GM12875 (cell line): ENCODE measurements around the gene PIAS4.

Experiments
- H3K4me3 ChIP-seq: one replicate; pipeline ENCODE4 v1.5.1; 2011; ENCODE audit warnings: low read depth, low read length, control low read depth
- TF ChIP-seq, protein P1 (sequence below): IDR thresholded peaks from 2 replicates; pipeline ENCODE4 v1.5.1; 2011; ENCODE audit warnings: low read depth, mild to moderate bottlenecking, control low read depth, inconsistent platforms, low read length, moderate library complexity, borderline replicate concordance; ENCODE audit not compliant: insufficient read depth

Gene PIAS4

DNA sequence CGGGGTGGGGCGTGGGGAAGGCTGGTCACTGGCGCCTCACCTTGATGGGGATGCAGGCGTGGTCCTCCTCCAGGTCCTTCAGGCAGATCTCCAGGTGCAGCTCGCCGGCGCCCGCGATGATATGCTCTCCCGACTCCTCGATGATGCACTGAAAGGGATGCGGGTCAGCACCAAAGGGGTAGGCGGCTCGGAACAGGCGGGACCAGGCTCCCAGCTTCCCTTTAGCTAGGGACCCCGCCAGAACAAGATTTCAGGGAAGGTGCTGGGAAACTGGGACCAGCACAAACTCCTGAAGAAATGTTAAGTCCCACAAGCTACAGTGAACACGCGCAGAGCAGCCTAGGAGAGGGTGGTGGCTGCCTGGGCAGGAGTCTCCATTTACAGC lies 28.3 kb upstream of the PIAS4 start:
- TF ChIP-seq, protein P1, sequence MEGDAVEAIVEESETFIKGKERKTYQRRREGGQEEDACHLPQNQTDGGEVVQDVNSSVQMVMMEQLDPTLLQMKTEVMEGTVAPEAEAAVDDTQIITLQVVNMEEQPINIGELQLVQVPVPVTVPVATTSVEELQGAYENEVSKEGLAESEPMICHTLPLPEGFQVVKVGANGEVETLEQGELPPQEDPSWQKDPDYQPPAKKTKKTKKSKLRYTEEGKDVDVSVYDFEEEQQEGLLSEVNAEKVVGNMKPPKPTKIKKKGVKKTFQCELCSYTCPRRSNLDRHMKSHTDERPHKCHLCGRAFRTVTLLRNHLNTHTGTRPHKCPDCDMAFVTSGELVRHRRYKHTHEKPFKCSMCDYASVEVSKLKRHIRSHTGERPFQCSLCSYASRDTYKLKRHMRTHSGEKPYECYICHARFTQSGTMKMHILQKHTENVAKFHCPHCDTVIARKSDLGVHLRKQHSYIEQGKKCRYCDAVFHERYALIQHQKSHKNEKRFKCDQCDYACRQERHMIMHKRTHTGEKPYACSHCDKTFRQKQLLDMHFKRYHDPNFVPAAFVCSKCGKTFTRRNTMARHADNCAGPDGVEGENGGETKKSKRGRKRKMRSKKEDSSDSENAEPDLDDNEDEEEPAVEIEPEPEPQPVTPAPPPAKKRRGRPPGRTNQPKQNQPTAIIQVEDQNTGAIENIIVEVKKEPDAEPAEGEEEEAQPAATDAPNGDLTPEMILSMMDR: no peak
- no peak overlapping the region for H3K4me3 ChIP-seq

DNA sequence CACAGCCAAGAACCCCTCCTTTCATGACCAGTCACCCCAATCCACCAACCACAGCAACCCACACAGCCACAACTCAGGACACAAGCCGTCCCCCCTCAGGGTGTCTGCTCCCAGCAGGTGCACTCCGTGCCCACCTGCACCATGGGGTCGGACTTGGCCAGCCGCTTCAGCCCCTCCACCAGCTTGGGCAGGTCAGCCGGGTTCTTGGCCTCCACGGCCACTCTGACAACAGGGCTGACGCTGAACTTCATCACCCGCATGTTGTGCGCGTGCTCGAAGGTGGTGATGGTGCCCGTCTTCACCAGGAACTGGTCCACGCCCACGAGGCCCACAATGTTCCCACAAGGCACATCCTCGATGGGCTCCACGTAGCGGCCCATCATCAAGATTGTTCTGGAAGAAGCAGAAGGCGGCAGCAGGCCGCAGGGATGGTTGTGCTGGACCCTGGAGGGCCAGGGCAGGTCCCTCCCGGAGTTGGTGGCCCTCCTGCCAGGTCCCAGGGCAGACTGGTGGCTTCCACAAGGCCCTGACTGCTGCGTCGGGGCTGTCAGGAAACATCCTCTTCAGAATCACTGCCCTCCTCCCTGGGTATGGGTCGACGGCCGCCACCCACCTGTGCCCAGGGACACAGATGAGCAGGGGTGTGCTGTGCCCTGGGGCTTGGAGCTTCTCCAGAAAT lies 27.7 kb upstream of the PIAS4 start:
- TF ChIP-seq, protein P1: no peak

DNA sequence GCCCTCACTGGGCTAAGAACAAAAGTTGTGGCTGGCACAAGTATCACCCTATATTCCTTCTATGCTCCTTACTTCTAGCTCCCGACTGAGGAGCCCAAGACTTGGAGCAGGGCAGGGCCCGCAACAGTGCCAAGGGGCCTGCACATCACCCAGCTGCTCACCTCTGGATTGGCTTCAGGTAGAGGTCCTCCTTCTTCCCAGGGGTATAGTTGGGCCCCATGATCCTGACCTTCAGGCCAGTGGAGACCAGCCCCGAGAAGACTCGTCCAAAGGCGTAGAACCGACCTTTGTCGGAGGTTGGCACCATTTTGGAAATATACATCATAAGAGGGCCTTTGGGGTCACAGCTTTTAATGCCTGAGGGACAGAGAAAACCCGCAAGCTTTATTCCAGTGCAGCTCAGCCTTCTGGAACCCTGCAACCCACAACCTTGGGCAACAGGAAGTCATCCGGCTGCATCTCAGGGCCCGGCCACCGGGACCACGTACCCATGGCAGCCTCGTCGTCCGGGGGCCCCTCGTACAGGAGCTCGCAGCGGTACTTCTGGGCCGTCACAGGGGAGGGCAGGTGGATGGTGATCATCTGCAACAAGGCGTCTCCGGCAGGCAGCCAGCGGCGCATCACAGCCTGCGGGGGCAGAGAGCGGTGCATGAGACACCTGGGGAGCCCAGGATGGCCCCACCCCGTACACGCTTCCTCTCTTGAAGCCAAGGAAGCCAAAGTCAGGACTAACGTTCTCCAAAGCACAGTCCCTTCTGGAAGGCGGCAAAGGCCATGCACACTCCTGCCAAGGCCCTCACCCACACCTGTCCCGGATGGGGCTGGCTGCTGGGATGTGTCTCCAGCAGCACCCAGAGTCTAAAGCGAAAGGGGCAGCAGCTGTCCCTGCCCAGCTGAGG lies 26.9 kb upstream of the PIAS4 start:
- TF ChIP-seq, protein P1: no peak
- no peak overlapping the region for H3K4me3 ChIP-seq

More for the DNA sequence above, 27.7 kb upstream of the PIAS4 start:
- H3K4me3 ChIP-seq: no peak overlapping the region

DNA sequence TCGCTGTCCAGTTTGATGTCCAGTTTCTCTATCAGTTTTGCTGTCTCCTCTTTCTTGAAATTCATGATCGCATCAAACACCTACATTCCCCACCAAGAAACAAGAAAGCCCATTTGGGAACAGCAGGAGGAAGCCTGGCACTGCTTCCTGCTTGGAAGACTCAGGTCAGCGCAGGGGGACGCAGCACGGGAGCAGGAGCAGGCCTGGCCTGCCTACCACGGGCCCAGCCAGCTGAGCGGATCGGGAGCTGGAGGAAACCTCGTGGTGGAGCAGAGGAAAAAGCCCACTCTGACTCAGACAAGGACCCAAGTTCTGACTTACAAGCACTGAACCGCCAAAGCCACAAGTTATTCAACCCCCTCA lies 26.2 kb upstream of the PIAS4 start:
- TF ChIP-seq, protein P1: no peak
- no peak overlapping the region for H3K4me3 ChIP-seq

DNA sequence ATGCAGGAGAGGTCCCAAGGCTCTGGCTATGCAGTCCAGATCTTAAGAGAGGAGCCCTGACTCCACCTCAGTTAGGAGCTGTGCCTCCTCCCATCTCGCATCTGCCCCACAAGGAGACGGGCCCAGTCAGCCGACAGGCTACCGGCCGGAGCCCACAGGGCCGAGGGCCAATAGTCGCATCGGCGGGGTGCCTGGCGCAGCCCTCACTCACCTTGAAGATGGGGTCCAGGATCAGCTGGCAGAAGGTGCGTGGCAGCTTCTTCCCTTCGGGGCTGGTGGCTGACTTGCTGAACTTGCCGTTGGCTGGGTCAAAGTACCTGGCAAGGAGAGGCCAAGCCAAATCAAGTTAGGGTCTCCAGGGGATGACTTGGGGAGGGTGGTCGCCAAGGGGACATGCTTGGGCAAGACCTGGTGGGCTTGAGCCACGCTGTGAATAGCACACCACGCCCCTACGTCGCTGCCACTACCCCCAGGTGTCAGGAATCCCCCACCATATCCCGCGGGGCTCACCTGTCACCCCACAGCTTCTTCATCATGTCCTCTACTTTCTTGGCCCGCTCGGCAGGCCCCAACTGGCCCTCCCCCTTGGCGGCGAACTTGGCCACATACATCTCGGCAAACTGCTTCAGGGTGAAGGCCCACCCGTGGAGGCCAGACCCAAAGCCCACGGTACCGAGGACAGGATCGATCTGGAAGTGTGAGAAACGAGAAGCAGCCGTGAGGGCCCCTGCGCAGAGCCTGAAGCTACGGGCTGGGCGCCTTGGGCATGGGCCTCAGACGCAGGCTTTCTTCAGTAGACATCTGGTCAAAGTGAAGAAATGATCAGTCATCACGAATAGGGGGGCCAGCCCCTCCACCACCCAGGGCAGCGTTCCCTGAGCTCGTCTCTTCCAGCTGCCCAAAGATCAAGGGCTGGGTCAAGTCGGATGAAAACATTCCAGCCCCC lies 25.5 kb upstream of the PIAS4 start:
- no peak overlapping the region for H3K4me3 ChIP-seq
- TF ChIP-seq, protein P1: no peak

DNA sequence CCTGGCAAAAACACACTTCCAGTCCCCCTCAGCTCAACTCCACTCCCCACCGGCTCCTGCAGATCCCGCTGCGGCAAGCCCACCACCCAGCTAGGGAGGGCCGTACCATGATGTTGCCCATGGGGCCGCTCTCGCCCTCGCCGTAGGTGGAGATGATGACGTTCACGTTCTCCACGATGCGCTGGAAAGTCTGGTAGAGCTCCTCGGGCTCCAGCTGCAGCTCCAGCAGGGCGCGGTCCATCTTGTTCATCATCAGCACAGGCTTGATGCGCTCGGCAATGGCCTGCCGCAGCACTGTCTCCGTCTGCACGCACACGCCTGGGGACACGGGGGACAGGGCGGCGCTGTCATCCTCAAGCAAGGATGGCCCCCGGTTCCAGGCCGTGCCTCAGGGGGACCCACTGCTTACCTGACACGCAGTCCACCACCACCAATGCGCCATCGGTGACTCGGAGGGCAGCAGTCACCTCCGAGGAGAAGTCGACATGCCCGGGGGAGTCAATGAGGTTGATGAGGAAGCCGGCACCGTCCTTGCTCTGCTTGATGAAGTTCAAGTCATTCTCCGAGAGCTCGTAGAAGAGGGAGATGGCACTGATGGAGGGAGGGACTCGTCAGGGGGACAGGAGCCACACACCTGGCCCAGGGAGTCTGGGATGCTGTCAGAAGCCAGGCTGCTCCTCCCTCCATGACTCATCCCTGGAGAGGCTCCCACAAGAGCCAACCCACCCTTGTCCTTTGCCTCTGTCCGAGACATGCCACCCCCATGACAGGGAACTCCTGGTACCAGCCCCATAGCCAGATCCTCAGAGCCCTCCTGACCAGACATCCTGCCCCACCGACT lies 24.6 kb upstream of the PIAS4 start:
- TF ChIP-seq, protein P1: no peak
- H3K4me3 ChIP-seq: peak overlapping the region; percentile 97
